ENCODE measurements around the gene SAP30BP.

Gene SAP30BP

DNA sequence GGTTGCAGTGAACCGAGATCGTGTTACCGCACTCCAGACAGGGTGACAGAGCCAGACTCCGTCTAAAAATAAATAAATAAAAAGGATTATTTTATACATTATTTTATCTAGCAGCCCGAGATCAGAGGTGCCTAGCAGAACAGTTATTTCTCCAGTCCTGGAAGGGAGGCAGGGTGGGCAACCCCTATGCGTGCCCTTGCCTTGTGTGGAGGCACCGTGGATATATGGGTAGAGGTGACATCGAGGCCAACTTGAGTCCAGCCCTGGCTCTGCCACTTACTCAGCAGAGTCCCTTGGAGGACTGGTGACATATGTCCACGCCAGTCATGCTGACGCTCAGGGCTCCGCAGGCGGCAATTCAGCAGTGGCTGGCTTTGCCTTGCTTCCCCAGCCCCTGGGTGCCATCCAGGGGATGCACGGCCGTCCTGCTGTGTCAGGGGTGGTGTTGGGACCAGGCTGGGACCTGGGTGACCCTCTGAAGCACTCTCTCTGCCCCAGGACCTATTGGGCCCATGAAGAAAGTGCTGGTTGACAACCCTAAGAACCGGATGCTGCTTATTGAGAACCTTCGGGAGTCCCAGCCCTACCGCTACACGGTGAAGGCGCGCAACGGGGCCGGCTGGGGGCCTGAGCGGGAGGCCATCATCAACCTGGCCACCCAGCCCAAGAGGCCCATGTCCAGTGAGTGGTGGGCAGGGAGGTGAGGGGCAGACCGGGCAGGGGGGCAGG is 84.7 kb downstream of the SAP30BP start:
- no peak for DNase-seq (ENCODE audit: extremely low spot score)
- ChIA-PET CTCF (interaction anchor here (0.6 to 5.6 kb wide), 6 partner anchors 8 to 151 kb away, joined by 3 to 93 read pairs (median 8); partner anchors contain the start of genes GALK1 and SMIM5), POLR2A (interaction anchor here (1.2 to 2.1 kb wide), 4 partner anchors 25 to 28 kb away, joined by 3 to 8 read pairs (median 5); no protein-coding TSS in a partner anchor)
- no peak for TF ChIP-seq PKNOX1 (IDR thresholded peaks at IDR 0.05)
- TF ChIP-seq SUZ12 (IDR thresholded peaks at IDR 0.05): no peak
- no peak for TF ChIP-seq TARDBP (IDR thresholded peaks at IDR 0.05)
- no peak for TF ChIP-seq L3MBTL2 (conservative IDR thresholded peaks at IDR 0.05)
- TF ChIP-seq FOXM1 (IDR thresholded peaks at IDR 0.05; ENCODE audit: borderline replicate concordance): no peak
- no peak for TF ChIP-seq FOXA1 (IDR thresholded peaks at IDR 0.05)
- no peak for TF ChIP-seq CTBP1 (IDR thresholded peaks at IDR 0.05; ENCODE audit: borderline replicate concordance)
- TF ChIP-seq ARNT (IDR thresholded peaks at IDR 0.05): no peak
- TF ChIP-seq ELF4 (IDR thresholded peaks at IDR 0.05): no peak

DNA sequence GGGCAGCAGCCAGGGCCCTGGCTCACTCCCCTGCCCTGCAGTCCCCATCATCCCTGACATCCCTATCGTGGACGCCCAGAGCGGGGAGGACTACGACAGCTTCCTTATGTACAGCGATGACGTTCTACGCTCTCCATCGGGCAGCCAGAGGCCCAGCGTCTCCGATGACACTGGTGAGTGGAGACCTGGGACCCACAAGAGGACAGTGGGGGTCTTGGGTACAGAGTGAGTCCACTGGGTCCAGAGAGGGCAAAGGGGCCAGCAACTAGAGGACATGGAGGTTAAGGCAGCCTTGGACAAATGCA is 85.2 kb downstream of the SAP30BP start:
- DNase-seq (ENCODE audit: extremely low spot score): no peak
- TF ChIP-seq ARNT (IDR thresholded peaks at IDR 0.05) (no peak), TARDBP (IDR thresholded peaks at IDR 0.05) (no peak), FOXM1 (IDR thresholded peaks at IDR 0.05; ENCODE audit: borderline replicate concordance) (no peak), HDGF (IDR thresholded peaks at IDR 0.05; ENCODE audit: borderline replicate concordance) (no peak), FOXA1 (IDR thresholded peaks at IDR 0.05) (no peak), BHLHE40 (IDR thresholded peaks at IDR 0.05; ENCODE audit: borderline replicate concordance) (no peak), NFRKB (IDR thresholded peaks at IDR 0.05) (no peak), PKNOX1 (IDR thresholded peaks at IDR 0.05) (no peak)
- ChIA-PET POLR2A (interaction anchor here (1.2 to 1.7 kb wide), 3 partner anchors 24 to 28 kb away, joined by 3 to 6 read pairs (median 4); no protein-coding TSS in a partner anchor), CTCF (interaction anchor here (0.6 kb wide), 1 partner anchor 13 kb away, joined by 3 read pairs; no protein-coding TSS in a partner anchor)

- DNase-seq (ENCODE audit: extremely low spot score): no peak
- no peak for TF ChIP-seq SP1 (IDR thresholded peaks at IDR 0.05)
- no peak for TF ChIP-seq LEF1 (IDR thresholded peaks at IDR 0.05; ENCODE audit: borderline replicate concordance)
- TF ChIP-seq PKNOX1 (IDR thresholded peaks at IDR 0.05): no peak
- ChIA-PET CTCF (interaction anchor here (0.6 to 1.2 kb wide), 2 partner anchors 13 to 119 kb away, joined by 3 to 6 read pairs; partner anchors contain the start of gene GALK1), POLR2A (interaction anchor here (0.8 to 1.7 kb wide), 4 partner anchors 10 to 27 kb away, joined by 3 to 6 read pairs (median 4); no protein-coding TSS in a partner anchor)
Measured at GRCh38 chr17:75752802-75753513, 85.8 kb downstream of the SAP30BP start.

DNA sequence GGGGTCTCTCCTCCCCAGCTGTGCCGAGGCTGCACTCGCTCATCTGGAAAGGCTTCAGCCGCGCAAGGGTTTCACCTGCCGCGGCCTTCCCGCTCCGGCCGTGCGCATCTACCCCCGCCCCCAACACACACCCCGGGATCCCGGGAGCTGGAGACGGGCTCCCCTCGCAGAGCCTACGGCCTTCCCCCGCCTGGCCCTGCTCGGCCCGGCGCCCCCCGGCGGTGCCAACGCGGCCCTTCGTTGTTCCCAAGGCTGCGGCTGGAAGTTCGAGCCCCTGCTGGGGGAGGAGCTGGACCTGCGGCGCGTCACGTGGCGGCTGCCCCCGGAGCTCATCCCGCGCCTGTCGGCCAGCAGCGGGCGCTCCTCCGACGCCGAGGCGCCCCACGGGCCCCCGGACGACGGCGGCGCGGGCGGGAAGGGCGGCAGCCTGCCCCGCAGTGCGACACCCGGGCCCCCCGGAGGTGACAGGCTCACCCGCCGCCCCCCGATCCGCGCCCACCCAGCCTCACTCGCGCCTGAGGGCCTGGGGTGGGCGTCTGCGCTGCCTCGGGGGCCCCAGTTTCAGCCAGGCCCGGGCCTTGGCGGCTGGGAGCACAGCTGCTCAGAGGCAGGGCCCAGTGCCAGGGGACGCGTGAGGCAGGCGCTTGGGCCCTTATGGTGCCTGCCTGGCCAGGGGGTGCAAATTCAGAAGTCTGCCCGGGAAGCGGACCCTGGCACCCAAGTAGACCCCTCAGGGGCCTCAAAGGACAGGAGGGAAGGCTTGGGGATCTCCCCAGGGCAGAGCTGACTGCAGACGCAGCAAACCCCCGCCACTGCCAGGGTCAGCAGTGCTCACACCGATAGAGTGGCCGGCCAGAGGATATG is 86.6 kb downstream of the SAP30BP start:
- peak; percentile 91 for DNase-seq (ENCODE audit: extremely low spot score)
- ChIA-PET POLR2A (interaction anchor here (0.8 to 1.7 kb wide), 4 partner anchors 9 to 26 kb away, joined by 3 to 6 read pairs (median 4); no protein-coding TSS in a partner anchor), CTCF (interaction anchor here (0.6 to 1.2 kb wide), 5 partner anchors 12 to 600 kb away, joined by 3 to 6 read pairs (median 3); partner anchors contain the start of genes GALK1 and JPT1)
- no peak for TF ChIP-seq FOXK2 (IDR thresholded peaks at IDR 0.05)
- TF ChIP-seq HDGF (IDR thresholded peaks at IDR 0.05; ENCODE audit: borderline replicate concordance): no peak
- peak; percentile 46; the same call in 1 of the 2 replicates for TF ChIP-seq FOXM1 (IDR thresholded peaks at IDR 0.05; ENCODE audit: borderline replicate concordance)

GRCh38 chr17:75754378-75755204 is 87.5 kb downstream of the SAP30BP start:
- ChIA-PET CTCF (interaction anchor here (0.7 kb wide), 1 partner anchor 107 kb away, joined by 3 read pairs; no protein-coding TSS in a partner anchor), POLR2A (interaction anchor here (1.3 to 1.5 kb wide), 2 partner anchors 10 to 25 kb away, joined by 4 read pairs; no protein-coding TSS in a partner anchor)
- DNase-seq (ENCODE audit: extremely low spot score): no peak
- TF ChIP-seq TARDBP (IDR thresholded peaks at IDR 0.05): 0 out of 2 replicates have a peak, but pooled peaks have one; percentile 13
- no peak for TF ChIP-seq ARNT (IDR thresholded peaks at IDR 0.05)
